Neural progenitor cell (in vitro differentiated cells): Measurements from ENCODE around the gene BTRC. TPM values are rescaled to one million over a fixed set of nuclear protein-coding genes. Genes with fewer than 3 reads are reported as not detected.
A peak's percentile ranks its signal among the peaks of the same experiment; 100 is the strongest.

Experiments used
- DNase-seq: peaks from one replicate; pipeline ENCODE4 v3.0.0-alpha.2; 2016; ENCODE audit warnings: low spot score
- H2AFZ ChIP-seq: fragments of 200-600 bp; sonication (generic); replicated peaks from 2 replicates; pipeline ENCODE4 v1.6.1; 2016; ENCODE audit warnings: antibody characterized with exemption
- H3F3A ChIP-seq: fragments of 200-600 bp; sonication (generic); 2 replicates; pipeline ENCODE4 v1.6.1; 2016; ENCODE audit warnings: antibody characterized with exemption, low read depth
- H3K27ac ChIP-seq: fragments of 200-600 bp; sonication (generic); 2 replicates; pipeline ENCODE4 v1.5.1; 2016; ENCODE audit warnings: mild to moderate bottlenecking
- H3K27me3 ChIP-seq: fragments of 200-600 bp; sonication (generic); 2 replicates; pipeline ENCODE4 v1.6.1; 2016; ENCODE audit warnings: mild to moderate bottlenecking, moderate library complexity
- H3K36me3 ChIP-seq: fragments of 200-600 bp; sonication (generic); 2 replicates; pipeline ENCODE4 v1.5.1; 2016
- H3K4me1 ChIP-seq: fragments of 200-600 bp; sonication (generic); 2 replicates; pipeline ENCODE4 v1.6.1; 2016; ENCODE audit warnings: mixed run types
- H3K4me2 ChIP-seq: fragments of 200-600 bp; sonication (generic); 2 replicates; pipeline ENCODE4 v1.6.1; 2016
- H3K4me3 ChIP-seq: fragments of 200-600 bp; sonication (generic); 2 replicates; pipeline ENCODE4 v1.5.1; 2016
- H3K79me2 ChIP-seq: fragments of 200-600 bp; sonication (generic); 2 replicates; pipeline ENCODE4 v1.6.1; 2016; ENCODE audit warnings: low read depth
- H3K9ac ChIP-seq: fragments of 200-600 bp; sonication (generic); 2 replicates; pipeline ENCODE4 v1.6.1; 2016
- H3K9me3 ChIP-seq: fragments of 200-600 bp; sonication (generic); 2 replicates; pipeline ENCODE4 v1.5.1; 2016; ENCODE audit warnings: low read depth
- H4K20me1 ChIP-seq: fragments of 200-600 bp; sonication (generic); 2 replicates; pipeline ENCODE4 v1.6.1; 2016; ENCODE audit warnings: low read depth
- H3K27ac Mint-ChIP-seq: 3 replicates; pipeline ENCODE4 v1.8.0; 2021; ENCODE audit warnings: mixed read lengths
- H3K27me3 Mint-ChIP-seq: 2 replicates; pipeline ENCODE4 v1.8.0; 2022; ENCODE audit warnings: low read depth, mild to moderate bottlenecking, inconsistent platforms, moderate library complexity, mixed read lengths; ENCODE audit not compliant: insufficient read depth
- H3K36me3 Mint-ChIP-seq: 3 replicates; pipeline ENCODE4 v1.8.0; 2021; ENCODE audit warnings: mixed read lengths
- H3K4me1 Mint-ChIP-seq: 3 replicates; pipeline ENCODE4 v1.8.0; 2021; ENCODE audit warnings: mixed read lengths
- H3K4me3 Mint-ChIP-seq: 3 replicates; pipeline ENCODE4 v1.8.0; 2021; ENCODE audit warnings: mild to moderate bottlenecking, moderate library complexity, mixed read lengths
- H3K9me3 Mint-ChIP-seq: 3 replicates; pipeline ENCODE4 v1.8.0; 2020; ENCODE audit warnings: mixed read lengths
- CTCF ChIP-seq: fragments of 200-600 bp; sonication (generic); IDR thresholded peaks from 2 replicates; pipeline ENCODE4 v1.5.1; 2017; ENCODE audit warnings: antibody characterized with exemption, mild to moderate bottlenecking
- EZH2 ChIP-seq: fragments of 200-600 bp; sonication (generic); IDR thresholded peaks from 2 replicates; pipeline ENCODE4 v1.6.1; 2017; ENCODE audit warnings: antibody characterized with exemption, mild to moderate bottlenecking, moderate library complexity
- EZH2phosphoT487 ChIP-seq: fragments of 200-600 bp; sonication (generic); IDR thresholded peaks from 2 replicates; pipeline ENCODE4 v1.6.1; 2017; ENCODE audit warnings: antibody characterized with exemption
- total RNA-seq: library from RNA; depleted of rRNA; stranded (reverse); fragments of >200 nt; gene quantifications from 2 replicates; pipeline ENCODE4 v1.2.3, GENCODE V29; 2015; ENCODE audit warnings: low replicate concordance

Gene BTRC
- total RNA-seq, 1 donor from 2014 or later: 25.4 TPM

GRCh38 chr10:101567165-101568006 lies 213.4 kb downstream of the BTRC start:
- H3K27ac Mint-ChIP-seq: no peak overlapping the region
- Histone ChIP-seq H3K4me2 (no peak overlapping the region), H3K36me3 (no peaks in the 10 kb centered on the region), H3K4me3 (no peak overlapping the region), H3K27ac (no peak overlapping the region), H4K20me1 (no peaks in the 10 kb centered on the region), H2AFZ (no peak overlapping the region), H3K79me2 (no peaks in the 10 kb centered on the region), H3F3A (peaks cover 24% of the 10 kb centered on the region), H3K9me3 (no peaks in the 10 kb centered on the region), H3K9ac (no peak overlapping the region), H3K27me3 (peaks cover 79% of the 10 kb centered on the region), H3K4me1 (peaks cover 18% of the 10 kb centered on the region)
- DNase-seq: no peak
- H3K9me3 Mint-ChIP-seq: no peaks in the 10 kb centered on the region
- peaks cover 40% of the 10 kb centered on the region for H3K27me3 Mint-ChIP-seq
- peaks cover 16% of the 10 kb centered on the region for H3K4me1 Mint-ChIP-seq
- H3K4me3 Mint-ChIP-seq: no peak overlapping the region
- H3K36me3 Mint-ChIP-seq: no peaks in the 10 kb centered on the region
- TF ChIP-seq EZH2phosphoT487 (no peak), CTCF (no peak), EZH2 (no peak)

- Histone ChIP-seq H3K4me2 (no peak overlapping the region), H3K27ac (no peak overlapping the region), H3K4me1 (peaks cover 18% of the 10 kb centered on the region), H3K4me3 (no peak overlapping the region), H3K79me2 (no peaks in the 10 kb centered on the region), H3K9me3 (no peaks in the 10 kb centered on the region), H3K36me3 (no peaks in the 10 kb centered on the region), H4K20me1 (no peaks in the 10 kb centered on the region), H3K9ac (no peak overlapping the region), H3F3A (peaks cover 24% of the 10 kb centered on the region), H2AFZ (no peak overlapping the region), H3K27me3 (peaks cover 87% of the 10 kb centered on the region)
- Mint-ChIP-seq H3K36me3 (no peaks in the 10 kb centered on the region), H3K27me3 (peaks cover 39% of the 10 kb centered on the region), H3K27ac (no peak overlapping the region), H3K4me3 (no peak overlapping the region), H3K9me3 (no peaks in the 10 kb centered on the region), H3K4me1 (peaks cover 16% of the 10 kb centered on the region)
- DNase-seq: no peak
- TF ChIP-seq EZH2phosphoT487 (no peak), EZH2 (no peak), CTCF (no peak)
These were observed 214.2 kb downstream of the BTRC start for GRCh38 chr10:101568054-101568745.

- Histone ChIP-seq H2AFZ (peak overlapping the region; percentile 83), H3K36me3 (no peaks in the 10 kb centered on the region), H4K20me1 (no peaks in the 10 kb centered on the region), H3K27me3 (peaks cover 88% of the 10 kb centered on the region), H3K9ac (no peak overlapping the region), H3K9me3 (no peaks in the 10 kb centered on the region), H3K79me2 (no peaks in the 10 kb centered on the region), H3F3A (peaks cover 24% of the 10 kb centered on the region), H3K4me1 (peaks cover 18% of the 10 kb centered on the region), H3K4me2 (peak overlapping the region; percentile 86), H3K27ac (no peak overlapping the region), H3K4me3 (peak overlapping the region; percentile 53)
- H3K36me3 Mint-ChIP-seq: no peaks in the 10 kb centered on the region
- DNase-seq: no peak
- H3K4me3 Mint-ChIP-seq: peak overlapping the region; percentile 67
- no peaks in the 10 kb centered on the region for H3K9me3 Mint-ChIP-seq
- no peak overlapping the region for H3K27ac Mint-ChIP-seq
- peaks cover 45% of the 10 kb centered on the region for H3K27me3 Mint-ChIP-seq
- peaks cover 16% of the 10 kb centered on the region for H3K4me1 Mint-ChIP-seq
- TF ChIP-seq CTCF: no peak
- TF ChIP-seq EZH2phosphoT487: no peak
- TF ChIP-seq EZH2: no peak
These were observed 215.3 kb downstream of the BTRC start for GRCh38 chr10:101569323-101569621.
